PC-3 (cell line): ENCODE data around the gene CD7.

Source experiments
- EZH2 ChIP-seq: fragments of 300-600 bp; sonication (generic); IDR thresholded peaks from one replicate; pipeline ENCODE4 v1.6.1; 2017; ENCODE audit warnings: antibody characterized with exemption, mild to moderate bottlenecking, low read length; ENCODE audit not compliant: unreplicated experiment
- EZH2phosphoT487 ChIP-seq: fragments of 300-600 bp; sonication (generic); IDR thresholded peaks from 2 replicates; pipeline ENCODE4 v1.6.1; 2018; ENCODE audit warnings: mild to moderate bottlenecking, antibody characterized with exemption, low read length, borderline replicate concordance
- TF ChIP-seq, protein P1 (sequence below): fragments of 300-600 bp; sonication (generic); conservative IDR thresholded peaks from 2 replicates; pipeline ENCODE4 v1.5.1; 2017; ENCODE audit warnings: antibody characterized with exemption, low read depth, mild to moderate bottlenecking, low read length

DNA sequence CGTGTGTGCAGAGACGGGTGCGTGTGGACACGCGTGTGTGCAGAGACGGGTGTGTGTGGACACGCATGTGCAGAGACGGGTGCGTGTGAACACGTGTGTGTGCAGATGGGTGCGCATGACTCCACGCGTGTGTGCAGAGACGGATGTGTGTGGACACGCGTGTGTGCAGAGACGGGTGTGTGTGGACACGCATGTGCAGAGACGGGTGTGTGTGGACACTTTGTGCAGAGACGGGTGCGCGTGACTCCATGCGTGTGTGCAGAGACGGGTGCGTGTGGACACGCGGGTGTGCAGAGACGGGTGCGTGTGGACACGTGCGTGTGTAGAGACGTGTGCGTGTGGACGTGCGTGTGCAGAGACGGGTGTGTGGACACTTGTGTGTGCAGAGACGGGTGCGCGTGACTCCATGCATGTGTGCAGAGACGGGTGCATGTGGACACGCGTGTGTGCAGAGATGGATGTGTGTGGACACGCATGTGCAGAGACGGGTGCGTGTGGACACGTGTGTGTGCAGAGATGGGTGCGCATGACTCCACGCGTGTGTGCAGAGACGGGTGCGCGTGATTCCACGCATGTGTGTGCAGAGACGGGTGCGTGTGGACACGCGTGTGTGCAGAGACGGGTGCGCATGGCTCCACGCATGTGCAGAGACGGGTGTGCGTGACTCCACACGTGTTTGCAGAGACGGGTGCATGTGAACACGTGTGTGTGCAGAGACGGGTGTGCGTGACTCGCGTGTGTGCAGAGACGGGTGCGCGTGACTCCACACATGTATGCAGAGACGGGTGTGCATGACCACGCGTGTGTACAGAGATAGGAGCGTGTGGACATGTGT is 1.6 kb upstream of the CD7 start:
- TF ChIP-seq, protein P1, sequence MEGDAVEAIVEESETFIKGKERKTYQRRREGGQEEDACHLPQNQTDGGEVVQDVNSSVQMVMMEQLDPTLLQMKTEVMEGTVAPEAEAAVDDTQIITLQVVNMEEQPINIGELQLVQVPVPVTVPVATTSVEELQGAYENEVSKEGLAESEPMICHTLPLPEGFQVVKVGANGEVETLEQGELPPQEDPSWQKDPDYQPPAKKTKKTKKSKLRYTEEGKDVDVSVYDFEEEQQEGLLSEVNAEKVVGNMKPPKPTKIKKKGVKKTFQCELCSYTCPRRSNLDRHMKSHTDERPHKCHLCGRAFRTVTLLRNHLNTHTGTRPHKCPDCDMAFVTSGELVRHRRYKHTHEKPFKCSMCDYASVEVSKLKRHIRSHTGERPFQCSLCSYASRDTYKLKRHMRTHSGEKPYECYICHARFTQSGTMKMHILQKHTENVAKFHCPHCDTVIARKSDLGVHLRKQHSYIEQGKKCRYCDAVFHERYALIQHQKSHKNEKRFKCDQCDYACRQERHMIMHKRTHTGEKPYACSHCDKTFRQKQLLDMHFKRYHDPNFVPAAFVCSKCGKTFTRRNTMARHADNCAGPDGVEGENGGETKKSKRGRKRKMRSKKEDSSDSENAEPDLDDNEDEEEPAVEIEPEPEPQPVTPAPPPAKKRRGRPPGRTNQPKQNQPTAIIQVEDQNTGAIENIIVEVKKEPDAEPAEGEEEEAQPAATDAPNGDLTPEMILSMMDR, result no peak
- TF ChIP-seq EZH2, result no peak
- TF ChIP-seq EZH2phosphoT487, result no peak
